Left ventricle myocardium inferior (tissue), 1 donor: Measurements from ENCODE around the gene ZNG1C. TPM values are rescaled to one million over a fixed set of nuclear protein-coding genes. Genes with fewer than 3 reads are reported as not detected.
"Not testable (repeated sequence)": the region's sequence is repeated elsewhere in the genome, so short reads cannot be mapped to it uniquely, and the experiment has no call there.

Experiments
- DNase-seq: peaks from one replicate; pipeline ENCODE4 v3.0.0-alpha.2; 2020
- H3K27ac ChIP-seq: fragments of 200-600 bp; replicated peaks from 2 replicates; pipeline ENCODE4 v1.8.0; 2021
- H3K27me3 ChIP-seq: fragments of 200-600 bp; 2 replicates; pipeline ENCODE4 v1.8.0; 2021; ENCODE audit warnings: low read depth
- H3K36me3 ChIP-seq: fragments of 200-600 bp; 2 replicates; pipeline ENCODE4 v1.8.0; 2021
- H3K4me1 ChIP-seq: fragments of 200-600 bp; 2 replicates; pipeline ENCODE4 v1.8.0; 2021
- H3K4me3 ChIP-seq: fragments of 200-600 bp; 2 replicates; pipeline ENCODE4 v1.8.0; 2021; ENCODE audit warnings: mild to moderate bottlenecking, moderate library complexity
- H3K9me3 ChIP-seq: fragments of 200-600 bp; replicated peaks from 2 replicates; pipeline ENCODE4 v1.8.0; 2021
- intact Hi-C: fragments of 100-400 bp; cut with micrococcal nuclease; formaldehyde crosslinking; loops from one replicate; pipeline ENCODE4 v1.11.0; 2022
- total RNA-seq: library from RNA; stranded (reverse); fragmentation: NEBNext Ultra II Directional; extraction: Animal tissue kit (Norgen Biotek cat#: 25700); gene quantifications from one replicate; pipeline ENCODE4 v1.2.1, GENCODE V29; 2021
- TF ChIP-seq, protein P1 (sequence below): fragments of 200-600 bp; IDR thresholded peaks from 2 replicates; pipeline ENCODE4 v1.8.0; 2021; ENCODE audit warnings: antibody characterized with exemption, mild to moderate bottlenecking, borderline replicate concordance
- donor health status: DM: no; HTN: yes; CAD: no; lungs with severe emphysema.

The ZNG1C gene
- total RNA-seq, 1 donor from 2014 or later = 11.9 TPM

DNA sequence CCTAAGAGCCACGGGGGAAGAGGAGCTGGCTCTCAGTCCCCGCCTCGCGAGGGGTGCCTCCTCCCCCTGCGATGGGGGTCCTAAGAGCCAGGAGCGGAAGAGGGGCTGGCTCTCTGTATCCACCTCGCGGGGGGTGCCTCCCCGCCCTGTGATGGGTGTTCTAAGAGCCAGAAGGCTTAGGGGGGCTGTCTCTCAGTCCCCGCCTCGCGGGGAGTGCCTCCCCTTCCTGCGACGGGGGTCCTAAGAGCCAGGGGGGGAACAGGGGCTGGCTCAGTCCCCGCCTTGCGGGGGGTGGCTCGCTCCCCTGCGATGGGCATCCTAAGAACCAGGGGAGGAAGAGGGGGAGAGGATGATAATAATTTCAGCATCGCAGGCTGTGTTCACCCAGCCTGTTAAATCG lies 82.7 kb downstream of the ZNG1C start:
- H3K9me3 ChIP-seq, DNase-seq, H3K4me1 ChIP-seq, H3K36me3 ChIP-seq, H3K27me3 ChIP-seq, H3K4me3 ChIP-seq, intact Hi-C loops, H3K27ac ChIP-seq: not testable (repeated sequence)

DNA sequence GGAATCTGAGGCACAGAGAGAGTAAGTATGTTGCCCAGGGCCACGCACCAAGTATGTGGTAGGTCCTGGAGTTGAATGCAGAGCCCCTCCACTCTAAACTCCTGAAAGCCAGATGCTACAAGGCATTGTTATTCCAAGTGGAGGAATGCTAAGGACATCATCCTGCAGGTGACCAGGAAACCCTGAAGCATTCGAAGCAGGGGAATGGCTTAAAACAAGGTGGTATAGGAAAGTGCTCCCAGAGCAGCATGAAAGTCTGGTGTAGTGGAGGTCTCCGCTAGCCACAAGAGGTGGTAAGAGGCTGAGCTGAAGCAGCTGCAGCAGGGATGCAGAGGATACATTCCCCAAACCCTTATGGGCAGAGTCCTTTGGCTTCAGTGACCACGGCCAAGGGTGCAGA lies 87.3 kb downstream of the ZNG1C start:
- H3K27ac ChIP-seq, H3K36me3 ChIP-seq, intact Hi-C loops, H3K27me3 ChIP-seq, H3K4me1 ChIP-seq, H3K9me3 ChIP-seq, DNase-seq, H3K4me3 ChIP-seq: not testable (repeated sequence)

DNA sequence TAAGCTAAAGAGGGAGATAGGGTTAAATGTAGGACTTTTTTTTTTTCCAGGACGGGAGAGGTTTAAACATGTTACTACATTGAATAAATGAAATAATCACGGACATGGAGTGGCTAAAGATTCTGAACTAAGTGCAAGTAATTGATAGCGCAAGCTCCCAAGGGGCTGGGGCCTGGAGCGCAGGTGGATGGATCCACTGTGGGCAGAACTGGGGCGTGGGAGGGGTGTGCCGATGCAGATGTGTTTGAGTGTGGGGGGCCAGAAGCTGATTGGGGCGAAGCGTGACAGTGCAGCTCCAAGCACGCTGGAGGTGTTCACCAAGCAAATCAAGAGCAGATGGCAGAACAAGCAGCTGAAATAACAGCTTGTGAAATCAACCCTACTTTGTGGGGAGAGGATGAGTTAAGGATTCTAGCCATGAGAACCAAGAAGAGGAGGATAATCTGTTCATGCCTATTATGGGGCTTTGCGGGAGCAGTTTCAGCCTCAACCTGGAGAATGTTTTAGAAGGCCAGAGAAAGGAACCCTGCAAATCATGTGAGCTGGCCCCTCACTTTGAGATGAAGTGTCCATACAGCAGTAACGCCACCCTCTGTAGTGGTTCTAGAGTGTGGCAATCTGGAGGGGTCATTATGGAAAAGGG lies 88.9 kb downstream of the ZNG1C start:
- H3K27ac ChIP-seq, intact Hi-C loops, H3K36me3 ChIP-seq, H3K4me3 ChIP-seq, H3K4me1 ChIP-seq, H3K27me3 ChIP-seq, H3K9me3 ChIP-seq, DNase-seq: not testable (repeated sequence)

DNA sequence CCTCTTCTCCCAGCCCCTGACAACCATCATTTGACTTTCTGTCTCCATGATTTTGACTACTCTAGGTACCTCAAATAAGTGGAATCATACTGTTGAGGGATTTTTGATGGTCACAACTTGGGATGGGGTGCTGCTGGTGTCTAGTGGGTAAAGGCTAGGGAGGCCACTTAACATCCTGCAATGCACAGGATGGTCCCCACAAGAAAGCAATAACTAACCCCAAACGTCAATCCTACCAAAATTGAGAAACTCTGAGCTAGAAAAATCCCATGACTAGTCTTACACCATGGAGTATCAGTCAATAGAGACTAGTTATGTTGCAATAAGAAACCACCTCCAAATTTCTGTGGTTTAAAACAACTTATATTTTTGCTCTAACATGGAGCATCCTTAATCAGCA lies 90.3 kb downstream of the ZNG1C start:
- H3K27me3 ChIP-seq, H3K9me3 ChIP-seq, H3K36me3 ChIP-seq, H3K4me3 ChIP-seq, H3K27ac ChIP-seq, H3K4me1 ChIP-seq, DNase-seq, intact Hi-C loops: not testable (repeated sequence)

DNA sequence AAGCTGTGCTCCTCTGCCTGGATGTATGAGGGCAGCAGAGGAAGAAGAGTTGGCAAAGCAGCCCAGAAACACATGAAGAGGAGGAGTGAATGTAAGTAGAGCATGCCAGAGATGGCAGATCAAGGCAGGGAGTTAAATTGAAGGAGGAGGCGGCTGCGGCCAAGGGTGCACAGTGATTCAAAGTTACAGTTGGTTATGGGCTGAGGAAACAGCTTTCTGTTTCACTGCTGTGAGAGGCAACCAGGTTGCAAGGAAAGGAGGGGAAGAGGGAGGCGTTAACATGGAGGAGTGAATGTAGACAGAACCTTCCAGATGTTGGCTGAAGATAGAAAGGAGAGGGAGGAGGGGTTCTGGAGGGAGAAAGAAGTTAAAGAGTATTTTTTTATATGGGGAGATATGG lies 94.2 kb downstream of the ZNG1C start:
- H3K36me3 ChIP-seq, H3K4me1 ChIP-seq, DNase-seq, H3K27me3 ChIP-seq, H3K9me3 ChIP-seq, H3K4me3 ChIP-seq, intact Hi-C loops, H3K27ac ChIP-seq: not testable (repeated sequence)

DNA sequence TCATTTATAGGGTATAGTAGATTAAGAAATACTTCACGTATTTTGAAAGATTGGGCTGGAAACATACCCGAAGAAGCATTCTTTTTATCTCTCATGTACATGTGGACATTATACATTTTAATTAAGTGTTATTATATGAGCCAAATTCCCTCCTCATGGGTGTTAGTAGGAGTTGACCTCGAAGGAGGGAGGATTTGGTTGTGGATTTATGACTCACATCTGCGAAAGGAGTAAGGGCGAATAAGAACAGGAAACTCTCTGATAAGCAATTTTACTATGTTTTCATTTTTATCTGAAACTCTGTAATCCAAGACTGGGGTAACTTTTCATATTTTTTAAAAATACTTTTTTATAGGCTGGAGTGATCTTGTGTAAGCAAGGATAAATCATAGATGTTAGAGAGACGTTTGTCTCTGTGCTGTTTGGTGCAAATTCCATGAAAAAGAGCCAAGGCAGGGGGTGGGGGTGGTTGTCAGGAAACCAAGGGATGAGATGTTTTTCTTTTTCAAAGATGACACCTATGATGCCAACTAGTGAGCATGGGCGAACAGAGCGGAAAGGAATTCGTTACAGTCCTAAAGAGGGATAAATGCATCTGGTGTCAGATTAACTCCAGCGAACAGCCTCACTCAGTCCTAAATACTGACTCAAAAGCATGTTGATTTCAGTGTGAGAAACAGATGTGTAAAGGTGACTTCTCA lies 95.0 kb downstream of the ZNG1C start:
- DNase-seq, H3K27ac ChIP-seq, H3K36me3 ChIP-seq, H3K4me1 ChIP-seq, H3K27me3 ChIP-seq, H3K9me3 ChIP-seq, intact Hi-C loops, H3K4me3 ChIP-seq: not testable (repeated sequence)

DNA sequence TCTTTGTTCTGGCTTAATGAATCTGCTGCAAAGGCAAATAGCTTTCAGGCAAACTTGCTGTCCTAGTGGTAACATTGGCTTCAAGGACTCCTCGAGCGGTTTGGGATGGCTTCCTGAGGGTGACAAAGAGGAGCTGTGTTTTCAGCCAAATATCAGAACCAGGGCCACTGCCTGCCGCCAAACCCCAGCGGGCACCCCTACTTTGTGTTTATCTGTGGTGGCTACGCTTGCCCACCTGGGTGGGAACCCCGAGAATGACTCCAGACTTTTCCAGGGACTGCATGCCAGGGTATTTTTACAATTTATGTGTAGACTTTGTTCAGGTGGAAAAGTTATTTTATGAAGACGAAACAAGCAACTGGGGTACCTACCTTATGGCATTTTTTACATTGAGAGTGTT lies 96.2 kb downstream of the ZNG1C start:
- H3K27ac ChIP-seq, H3K27me3 ChIP-seq, intact Hi-C loops, H3K4me3 ChIP-seq, H3K4me1 ChIP-seq, H3K36me3 ChIP-seq, DNase-seq, H3K9me3 ChIP-seq: not testable (repeated sequence)

DNA sequence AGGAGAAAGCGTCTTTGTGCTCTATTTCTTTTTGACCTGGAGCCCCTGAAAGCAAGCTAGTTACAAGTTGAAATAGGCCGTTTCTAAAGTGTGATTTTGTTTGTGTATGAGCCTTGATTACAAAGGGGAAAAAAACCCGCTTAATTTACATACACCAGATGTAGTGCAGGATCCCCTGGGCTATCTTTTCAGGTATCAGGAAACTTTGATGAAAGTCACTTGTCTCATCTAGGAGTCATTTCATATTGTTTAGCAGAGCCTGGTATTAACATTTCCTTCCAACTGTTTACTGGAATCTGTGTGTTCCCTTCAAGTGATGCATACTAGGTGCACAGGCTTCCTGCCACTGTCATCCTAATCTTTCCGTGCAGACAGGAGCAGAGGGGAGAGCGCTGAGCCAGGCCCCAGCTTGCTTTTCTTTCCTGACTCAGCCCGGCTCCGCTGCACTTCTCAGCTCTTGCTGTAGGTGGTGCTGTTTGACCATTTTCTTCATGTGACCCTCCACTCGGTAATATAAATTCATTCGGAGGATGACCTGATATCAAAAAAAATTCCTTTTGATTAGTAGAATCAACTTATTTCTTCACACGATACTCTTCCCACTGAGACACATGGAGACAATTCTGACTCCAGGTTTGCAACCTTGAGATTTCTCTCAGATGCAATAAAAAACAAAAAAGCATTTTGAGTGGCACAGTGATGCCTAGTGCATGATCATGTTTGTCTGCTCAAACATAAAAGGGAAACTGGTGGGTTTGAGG lies 100.7 kb downstream of the ZNG1C start:
- TF ChIP-seq, protein P1, sequence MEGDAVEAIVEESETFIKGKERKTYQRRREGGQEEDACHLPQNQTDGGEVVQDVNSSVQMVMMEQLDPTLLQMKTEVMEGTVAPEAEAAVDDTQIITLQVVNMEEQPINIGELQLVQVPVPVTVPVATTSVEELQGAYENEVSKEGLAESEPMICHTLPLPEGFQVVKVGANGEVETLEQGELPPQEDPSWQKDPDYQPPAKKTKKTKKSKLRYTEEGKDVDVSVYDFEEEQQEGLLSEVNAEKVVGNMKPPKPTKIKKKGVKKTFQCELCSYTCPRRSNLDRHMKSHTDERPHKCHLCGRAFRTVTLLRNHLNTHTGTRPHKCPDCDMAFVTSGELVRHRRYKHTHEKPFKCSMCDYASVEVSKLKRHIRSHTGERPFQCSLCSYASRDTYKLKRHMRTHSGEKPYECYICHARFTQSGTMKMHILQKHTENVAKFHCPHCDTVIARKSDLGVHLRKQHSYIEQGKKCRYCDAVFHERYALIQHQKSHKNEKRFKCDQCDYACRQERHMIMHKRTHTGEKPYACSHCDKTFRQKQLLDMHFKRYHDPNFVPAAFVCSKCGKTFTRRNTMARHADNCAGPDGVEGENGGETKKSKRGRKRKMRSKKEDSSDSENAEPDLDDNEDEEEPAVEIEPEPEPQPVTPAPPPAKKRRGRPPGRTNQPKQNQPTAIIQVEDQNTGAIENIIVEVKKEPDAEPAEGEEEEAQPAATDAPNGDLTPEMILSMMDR = peak; percentile 47
- H3K27me3 ChIP-seq, intact Hi-C loops, H3K9me3 ChIP-seq, H3K4me1 ChIP-seq, H3K4me3 ChIP-seq, H3K27ac ChIP-seq, H3K36me3 ChIP-seq, DNase-seq: not testable (repeated sequence)

DNA sequence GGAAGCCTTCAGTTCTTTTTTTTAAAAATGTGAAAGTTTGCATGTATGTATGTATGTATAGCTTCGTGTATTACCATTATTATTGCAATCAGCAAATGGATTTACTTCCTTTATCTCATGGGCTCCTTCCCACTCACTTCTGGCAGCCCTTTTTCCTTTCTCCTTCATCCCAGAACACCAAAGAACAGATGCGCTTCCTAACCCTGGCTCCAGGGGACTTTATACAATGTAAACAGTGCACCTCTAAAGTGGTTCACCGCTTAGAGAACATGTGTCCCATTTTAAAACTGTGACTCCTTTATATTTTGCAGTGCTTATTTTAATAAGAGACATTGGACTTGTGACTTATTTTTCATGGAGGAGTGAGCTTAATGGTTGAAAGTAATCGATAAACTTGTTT lies 101.5 kb downstream of the ZNG1C start:
- H3K27ac ChIP-seq, intact Hi-C loops, H3K36me3 ChIP-seq, H3K4me1 ChIP-seq, H3K4me3 ChIP-seq, DNase-seq, H3K27me3 ChIP-seq, H3K9me3 ChIP-seq: not testable (repeated sequence)

DNA sequence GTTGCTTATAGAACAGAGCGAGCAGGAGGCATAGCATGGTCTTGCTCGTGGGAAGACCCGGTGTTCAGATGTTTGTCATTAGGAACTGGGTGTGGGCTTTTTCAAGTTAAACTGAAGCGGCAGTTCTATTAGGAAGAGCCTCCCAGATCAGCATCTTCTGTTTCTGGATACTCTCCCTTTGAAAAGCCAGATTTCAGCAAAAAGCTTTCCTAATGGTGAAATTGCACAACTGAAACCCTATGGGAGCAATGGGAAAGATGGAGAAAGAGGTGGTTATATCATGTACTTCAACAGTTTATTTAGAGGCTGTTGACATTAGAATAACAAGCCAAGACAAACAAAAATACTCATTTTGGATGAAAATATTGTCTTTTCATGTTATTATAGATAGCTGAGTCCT lies 102.2 kb downstream of the ZNG1C start:
- intact Hi-C loops, DNase-seq, H3K9me3 ChIP-seq, H3K27ac ChIP-seq, H3K36me3 ChIP-seq, H3K4me3 ChIP-seq, H3K4me1 ChIP-seq, H3K27me3 ChIP-seq: not testable (repeated sequence)
